SK-N-SH (cell line): Measurements from ENCODE around the gene HRK. TPM values are rescaled to one million over a fixed set of nuclear protein-coding genes. Genes with fewer than 3 reads are reported as not detected.

Experiments used
- CTCF ChIA-PET: fragments of 300-600, 350-600 bp; formaldehyde crosslinking; extraction: SDS; loops from one replicate; lab custom pipeline; 2021; lab: Yijun Ruan, JAX
- POLR2A ChIA-PET: fragments of 350-600 bp; sonication (Branson Sonifier 250); formaldehyde crosslinking; extraction: SDS; loops from one replicate; lab custom pipeline; 2020; ENCODE audit warnings: antibody characterized with exemption, inconsistent platforms; lab: Yijun Ruan, JAX
- DNase-seq: peaks from one replicate; pipeline ENCODE4 v3.0.0; 2012
- H2AFZ ChIP-seq: fragments of 200-600 bp; sonication (generic); 2 replicates; pipeline ENCODE4 v1.8.1; 2016; ENCODE audit warnings: antibody characterized with exemption, mild to moderate bottlenecking, low read depth
- H3F3A ChIP-seq: fragments of 200-600 bp; sonication (generic); replicated peaks from 2 replicates; pipeline ENCODE3; 2016; ENCODE audit warnings: antibody characterized with exemption, mild to moderate bottlenecking; ENCODE audit not compliant: insufficient read depth
- H3K27ac ChIP-seq, 2 experiments: fragments of 200-500 bp in 1 of 2; fragments of 200-600 bp in 1 of 2; sonication (Bioruptor generic) in 1 of 2; sonication (generic), shearing (Covaris generic) in 1 of 2; 2 replicates each; pipeline versions ENCODE4 v1.5.1 to v1.6.1; 2014 to 2016; ENCODE audit warnings: low read depth in 2 of 2, inconsistent platforms in 1 of 2, low read length in 1 of 2, mild to moderate bottlenecking in 1 of 2, mixed read lengths in 1 of 2
- H3K27me3 ChIP-seq: fragments of 200-600 bp; sonication (generic), shearing (Covaris generic); 2 replicates; pipeline ENCODE4 v1.6.1; 2016; ENCODE audit warnings: mixed run types; ENCODE audit not compliant: insufficient read depth
- H3K36me3 ChIP-seq, 2 experiments: fragments of 200-500 bp in 1 of 2; fragments of 200-600 bp in 1 of 2; sonication (Bioruptor generic) in 1 of 2; sonication (generic) in 1 of 2; replicated peaks in 1 of 2; 2 replicates each; pipeline versions ENCODE3 to v1.5.1; 2014 to 2016; ENCODE audit warnings: low read length in 1 of 2, mild to moderate bottlenecking in 1 of 2; ENCODE audit not compliant: insufficient read depth in 2 of 2, control insufficient read depth in 1 of 2
- H3K4me1 ChIP-seq, 2 experiments: fragments of 200-500 bp in 1 of 2; fragments of 200-600 bp in 1 of 2; sonication (Bioruptor generic) in 1 of 2; sonication (generic), shearing (Covaris generic) in 1 of 2; 2 replicates each; pipeline versions ENCODE4 v1.5.1 to v1.6.1; 2014 to 2016; ENCODE audit warnings: low read depth in 1 of 2, low read length in 1 of 2, mixed run types in 1 of 2; ENCODE audit not compliant: insufficient read depth in 2 of 2, control insufficient read depth in 1 of 2
- H3K4me2 ChIP-seq: fragments of 200-600 bp; sonication (generic), shearing (Covaris generic); 2 replicates; pipeline ENCODE4 v1.6.1; 2017; ENCODE audit warnings: mixed run types
- H3K4me3 ChIP-seq, 2 experiments: fragments of 200-500 bp in 1 of 2; fragments of 200-600 bp in 1 of 2; sonication (Bioruptor generic) in 1 of 2; sonication (generic), shearing (Covaris generic) in 1 of 2; 2 replicates each; pipeline versions ENCODE4 v1.5.1 to v1.8.1; 2014 to 2016; ENCODE audit warnings: low read depth in 2 of 2, inconsistent platforms in 1 of 2, low read length in 1 of 2, mild to moderate bottlenecking in 1 of 2, mixed read lengths in 1 of 2, moderate library complexity in 1 of 2
- H3K79me2 ChIP-seq: fragments of 200-600 bp; sonication (generic); 2 replicates; pipeline ENCODE4 v1.8.1; 2017; ENCODE audit warnings: mild to moderate bottlenecking; ENCODE audit not compliant: insufficient read depth
- H3K9ac ChIP-seq: fragments of 200-600 bp; sonication (generic); 2 replicates; pipeline ENCODE4 v1.6.1; 2017; ENCODE audit warnings: mixed run types
- H3K9me2 ChIP-seq: fragments of 200-600 bp; sonication (generic); 2 replicates; pipeline ENCODE4 v1.6.1; 2017; ENCODE audit warnings: mixed run types
- H3K9me3 ChIP-seq: fragments of 200-600 bp; sonication (generic); 2 replicates; pipeline ENCODE4 v1.6.1; 2017; ENCODE audit warnings: mixed run types, mild to moderate bottlenecking, moderate library complexity
- H4K20me1 ChIP-seq: fragments of 200-600 bp; sonication (generic); 2 replicates; pipeline ENCODE4 v1.6.1; 2017; ENCODE audit warnings: mild to moderate bottlenecking, mixed run types; ENCODE audit not compliant: insufficient read depth
- CHD2 ChIP-seq: fragments of 150-350 bp; IDR thresholded peaks from 2 replicates; pipeline ENCODE4 v1.6.1; 2018; ENCODE audit warnings: low read length; ENCODE audit not compliant: partially characterized antibody
- EP300 ChIP-seq, 2 experiments: IDR thresholded peaks; 2 replicates each; pipeline versions ENCODE4 v1.4.0 to v1.6.1; 2012; ENCODE audit warnings: borderline replicate concordance in 1 of 2, low read depth in 1 of 2, low read length in 1 of 2
- FOXJ3 ChIP-seq: sonication (generic); formaldehyde crosslinking; IDR thresholded peaks from 2 replicates; pipeline ENCODE4 v1.5.1; 2020; ENCODE audit warnings: mild to moderate bottlenecking, missing genetic modification reagents
- GATA2 ChIP-seq: sonication (generic); formaldehyde crosslinking; IDR thresholded peaks from 2 replicates; pipeline ENCODE4 v1.5.0; 2020; ENCODE audit warnings: mild to moderate bottlenecking, missing genetic modification reagents
- MEF2A ChIP-seq: IDR thresholded peaks from 2 replicates; pipeline ENCODE4 v1.4.0; 2012; ENCODE audit warnings: low read depth, borderline replicate concordance
- MXI1 ChIP-seq: IDR thresholded peaks from 2 replicates; pipeline ENCODE4 v1.6.1; 2012; ENCODE audit warnings: mild to moderate bottlenecking, low read depth, low read length, improper control_type of control experiment
- NRF1 ChIP-seq: IDR thresholded peaks from 2 replicates; pipeline ENCODE4 v1.6.1; 2012; ENCODE audit warnings: low read depth, mild to moderate bottlenecking, low read length
- POLR2AphosphoS5 ChIP-seq: IDR thresholded peaks from 2 replicates; pipeline ENCODE4 v1.6.1; 2012; ENCODE audit warnings: low read depth, low read length
- RAD21 ChIP-seq: IDR thresholded peaks from 2 replicates; pipeline ENCODE4 v1.6.1; 2012; ENCODE audit warnings: mild to moderate bottlenecking, low read length
- RCOR1 ChIP-seq: fragments of 150-350 bp; IDR thresholded peaks from 2 replicates; pipeline ENCODE4 v1.6.1; 2017; ENCODE audit warnings: antibody characterized with exemption, low read length
- RFX5 ChIP-seq: IDR thresholded peaks from 2 replicates; pipeline ENCODE4 v1.6.1; 2012; ENCODE audit warnings: mild to moderate bottlenecking, improper control_type of control experiment, low read length
- RXRA ChIP-seq: IDR thresholded peaks from 2 replicates; pipeline ENCODE4 v1.4.0; 2012; ENCODE audit warnings: low read depth, mild to moderate bottlenecking, borderline replicate concordance
- SIN3A ChIP-seq: IDR thresholded peaks from 2 replicates; pipeline ENCODE4 v1.6.1; 2012; ENCODE audit warnings: low read depth, mild to moderate bottlenecking, low read length, moderate library complexity, borderline replicate concordance
- TCF12 ChIP-seq: IDR thresholded peaks from 2 replicates; pipeline ENCODE4 v1.4.0; 2012
- TEAD4 ChIP-seq: IDR thresholded peaks from 2 replicates; pipeline ENCODE4 v1.4.0; 2012; ENCODE audit warnings: mild to moderate bottlenecking, borderline replicate concordance; ENCODE audit not compliant: insufficient read depth
- WGBS: methylation state at CpG from one replicate; pipeline ENCODE4 v1.1.6; 2017; ENCODE audit warnings: low lambda C conversion rate; 5-methylcytosine and 5-hydroxymethylcytosine counted together
- polyA plus RNA-seq, 3 experiments: library from polyadenylated mRNA; depleted of rRNA; stranded (reverse); fragments of >200 nt; gene quantifications; 2 replicates each; pipeline ENCODE4 v1.2.3, GENCODE V29; 2012
- TF ChIP-seq, protein P1 (sequence below): IDR thresholded peaks from 2 replicates; pipeline ENCODE4 v1.4.0; 2012; ENCODE audit warnings: low read depth, borderline replicate concordance
- TF ChIP-seq, protein P2 (sequence below): fragments of 150-350 bp; IDR thresholded peaks from 2 replicates; pipeline ENCODE4 v1.6.1; 2016; ENCODE audit warnings: mild to moderate bottlenecking, low read depth, low read length
- TF ChIP-seq, protein P3 (sequence below): IDR thresholded peaks from 2 replicates; pipeline ENCODE4 v1.4.0; 2012; ENCODE audit warnings: low read depth
- TF ChIP-seq, protein P4 (sequence below): fragments of 200-600 bp; sonication (generic); IDR thresholded peaks from 2 replicates; pipeline ENCODE4 v1.6.1; 2017; ENCODE audit warnings: antibody characterized with exemption, mild to moderate bottlenecking, moderate library complexity

The HRK gene
- polyA plus RNA-seq, 1 of the 3 experiments (the other 2 are of a cell fraction): 0.02 TPM

DNA sequence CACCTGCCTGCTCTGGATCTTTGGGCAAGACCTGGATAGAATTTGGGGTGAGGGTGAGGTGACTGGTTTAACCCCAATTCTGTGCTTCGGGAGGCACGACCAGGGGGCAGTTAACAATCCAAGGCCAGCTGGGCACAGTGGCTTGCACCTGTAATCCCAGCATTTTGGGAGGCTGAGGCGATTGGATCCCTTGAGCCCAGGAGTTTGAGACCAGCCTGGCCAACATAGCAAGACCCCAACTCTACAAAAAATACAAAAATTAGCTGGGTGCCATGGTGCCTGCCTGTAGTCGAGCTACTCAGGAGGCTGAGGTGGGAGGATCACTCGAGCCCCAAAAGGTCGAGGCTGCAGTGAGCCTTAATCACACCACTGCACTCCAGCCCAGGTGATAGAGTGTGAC lies 38.2 kb downstream of the HRK start:
- no peak overlapping the region for H2AFZ ChIP-seq
- no peaks in the 10 kb centered on the region for H3K27me3 ChIP-seq
- H3K36me3 ChIP-seq: no peaks in the 10 kb centered on the region
- WGBS: 68% methylated on average over 4 of the region's 6 CpGs
- no peak for DNase-seq
- no peak overlapping the region for H3K27ac ChIP-seq
- no peaks in the 10 kb centered on the region for H4K20me1 ChIP-seq
- no peak overlapping the region for H3K4me2 ChIP-seq
- ChIA-PET POLR2A (no interaction called here), CTCF (no interaction called here)
- no peaks in the 10 kb centered on the region for H3K9me3 ChIP-seq
- TF ChIP-seq SIN3A (no peak), RFX5 (no peak), MEF2A (no peak), NRF1 (no peak), MXI1 (no peak), TCF12 (no peak), GATA2 (no peak)
- TF ChIP-seq, protein P1, sequence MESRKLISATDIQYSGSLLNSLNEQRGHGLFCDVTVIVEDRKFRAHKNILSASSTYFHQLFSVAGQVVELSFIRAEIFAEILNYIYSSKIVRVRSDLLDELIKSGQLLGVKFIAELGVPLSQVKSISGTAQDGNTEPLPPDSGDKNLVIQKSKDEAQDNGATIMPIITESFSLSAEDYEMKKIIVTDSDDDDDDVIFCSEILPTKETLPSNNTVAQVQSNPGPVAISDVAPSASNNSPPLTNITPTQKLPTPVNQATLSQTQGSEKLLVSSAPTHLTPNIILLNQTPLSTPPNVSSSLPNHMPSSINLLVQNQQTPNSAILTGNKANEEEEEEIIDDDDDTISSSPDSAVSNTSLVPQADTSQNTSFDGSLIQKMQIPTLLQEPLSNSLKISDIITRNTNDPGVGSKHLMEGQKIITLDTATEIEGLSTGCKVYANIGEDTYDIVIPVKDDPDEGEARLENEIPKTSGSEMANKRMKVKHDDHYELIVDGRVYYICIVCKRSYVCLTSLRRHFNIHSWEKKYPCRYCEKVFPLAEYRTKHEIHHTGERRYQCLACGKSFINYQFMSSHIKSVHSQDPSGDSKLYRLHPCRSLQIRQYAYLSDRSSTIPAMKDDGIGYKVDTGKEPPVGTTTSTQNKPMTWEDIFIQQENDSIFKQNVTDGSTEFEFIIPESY: no peak
- TF ChIP-seq, protein P2, sequence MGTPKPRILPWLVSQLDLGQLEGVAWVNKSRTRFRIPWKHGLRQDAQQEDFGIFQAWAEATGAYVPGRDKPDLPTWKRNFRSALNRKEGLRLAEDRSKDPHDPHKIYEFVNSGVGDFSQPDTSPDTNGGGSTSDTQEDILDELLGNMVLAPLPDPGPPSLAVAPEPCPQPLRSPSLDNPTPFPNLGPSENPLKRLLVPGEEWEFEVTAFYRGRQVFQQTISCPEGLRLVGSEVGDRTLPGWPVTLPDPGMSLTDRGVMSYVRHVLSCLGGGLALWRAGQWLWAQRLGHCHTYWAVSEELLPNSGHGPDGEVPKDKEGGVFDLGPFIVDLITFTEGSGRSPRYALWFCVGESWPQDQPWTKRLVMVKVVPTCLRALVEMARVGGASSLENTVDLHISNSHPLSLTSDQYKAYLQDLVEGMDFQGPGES: no peak
- H3K9ac ChIP-seq: no peak overlapping the region
- no peaks in the 10 kb centered on the region for H3K79me2 ChIP-seq
- no peaks in the 10 kb centered on the region for H3K4me1 ChIP-seq
- no peaks in the 10 kb centered on the region for H3K9me2 ChIP-seq
- H3K4me3 ChIP-seq: no peak overlapping the region
- no peaks in the 10 kb centered on the region for H3F3A ChIP-seq

DNA sequence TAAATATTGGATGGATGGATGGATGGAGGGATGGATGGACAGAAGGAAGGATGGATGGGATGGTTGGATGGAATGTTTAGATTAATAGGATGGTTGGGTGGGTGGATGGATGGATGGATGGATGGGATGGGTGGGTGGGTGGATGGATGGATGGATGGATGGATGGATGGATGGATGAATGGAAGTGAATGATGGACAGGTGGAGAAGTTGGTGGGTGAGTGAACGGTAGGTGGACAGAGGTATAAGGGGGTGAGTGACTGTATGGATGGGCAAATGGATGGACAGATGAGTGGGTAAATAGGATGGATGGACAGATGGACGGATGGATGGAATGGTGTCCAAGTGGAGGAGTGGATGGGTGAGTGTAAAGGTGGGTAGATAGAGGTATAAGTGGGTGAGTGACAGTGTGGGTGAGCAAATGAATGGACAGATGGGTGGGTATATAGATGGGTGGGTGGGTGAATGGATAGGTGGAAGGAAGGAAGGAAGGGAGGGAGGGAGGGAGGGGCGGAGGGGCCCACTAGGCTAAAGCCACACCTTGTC lies 41.9 kb downstream of the HRK start:
- WGBS: 70% methylated on average over 3 of the region's 3 CpGs
- CTCF ChIA-PET: no interaction called here
- H4K20me1 ChIP-seq: no peaks in the 10 kb centered on the region

More for the DNA sequence above, 41.9 kb downstream of the HRK start:
- peaks cover 0 to 7% of the 10 kb centered on the region in 2 experiments for H3K36me3 ChIP-seq
- H3K4me1 ChIP-seq: no peaks in the 10 kb centered on the region
- no peak overlapping the region for H2AFZ ChIP-seq
- no peak overlapping the region for H3K4me3 ChIP-seq
- TF ChIP-seq, protein P3, sequence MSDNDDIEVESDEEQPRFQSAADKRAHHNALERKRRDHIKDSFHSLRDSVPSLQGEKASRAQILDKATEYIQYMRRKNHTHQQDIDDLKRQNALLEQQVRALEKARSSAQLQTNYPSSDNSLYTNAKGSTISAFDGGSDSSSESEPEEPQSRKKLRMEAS: no peak
- TF ChIP-seq TEAD4: no peak
- no peak for TF ChIP-seq RCOR1
- no peak for TF ChIP-seq RXRA
- TF ChIP-seq CHD2: no peak
- no peak for TF ChIP-seq FOXJ3
- TF ChIP-seq, protein P4, sequence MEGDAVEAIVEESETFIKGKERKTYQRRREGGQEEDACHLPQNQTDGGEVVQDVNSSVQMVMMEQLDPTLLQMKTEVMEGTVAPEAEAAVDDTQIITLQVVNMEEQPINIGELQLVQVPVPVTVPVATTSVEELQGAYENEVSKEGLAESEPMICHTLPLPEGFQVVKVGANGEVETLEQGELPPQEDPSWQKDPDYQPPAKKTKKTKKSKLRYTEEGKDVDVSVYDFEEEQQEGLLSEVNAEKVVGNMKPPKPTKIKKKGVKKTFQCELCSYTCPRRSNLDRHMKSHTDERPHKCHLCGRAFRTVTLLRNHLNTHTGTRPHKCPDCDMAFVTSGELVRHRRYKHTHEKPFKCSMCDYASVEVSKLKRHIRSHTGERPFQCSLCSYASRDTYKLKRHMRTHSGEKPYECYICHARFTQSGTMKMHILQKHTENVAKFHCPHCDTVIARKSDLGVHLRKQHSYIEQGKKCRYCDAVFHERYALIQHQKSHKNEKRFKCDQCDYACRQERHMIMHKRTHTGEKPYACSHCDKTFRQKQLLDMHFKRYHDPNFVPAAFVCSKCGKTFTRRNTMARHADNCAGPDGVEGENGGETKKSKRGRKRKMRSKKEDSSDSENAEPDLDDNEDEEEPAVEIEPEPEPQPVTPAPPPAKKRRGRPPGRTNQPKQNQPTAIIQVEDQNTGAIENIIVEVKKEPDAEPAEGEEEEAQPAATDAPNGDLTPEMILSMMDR: no peak
- no peak for TF ChIP-seq SIN3A
- TF ChIP-seq NRF1: no peak
- TF ChIP-seq POLR2AphosphoS5: no peak
- TF ChIP-seq GATA2: no peak
- TF ChIP-seq RFX5: no peak
- TF ChIP-seq, protein P1: no peak
- TF ChIP-seq EP300 (IDR thresholded peaks at IDR 0.05; ENCODE audit: borderline replicate concordance in 1 of 2, low read depth in 1 of 2, low read length in 1 of 2): no peak
- no peak for TF ChIP-seq RAD21
- TF ChIP-seq TCF12: no peak
- TF ChIP-seq, all 33 proteins: peak for 0
- Histone ChIP-seq H3K79me2 (no peaks in the 10 kb centered on the region), H3K9ac (no peak overlapping the region), H3K4me2 (no peak overlapping the region), H3K9me2 (no peaks in the 10 kb centered on the region), H3K27ac (no peak overlapping the region), H3F3A (no peaks in the 10 kb centered on the region), H3K9me3 (no peaks in the 10 kb centered on the region), H3K27me3 (no peaks in the 10 kb centered on the region)
- POLR2A ChIA-PET: no interaction called here
- no peak for DNase-seq
